K562 (cell line): ENCODE results near the gene PDZD2. TPM values are rescaled to one million over a fixed set of nuclear protein-coding genes. Genes with fewer than 3 reads are reported as not detected.
A peak's percentile ranks its signal among the peaks of the same experiment; 100 is the strongest.

Source experiments
- ATAC-seq: fragments of 200-7000 bp; cut with Tn5 transposase; 3 replicates; pipeline ENCODE4 v1.9.1; 2020; ENCODE audit warnings: moderate library complexity
- BruUV-seq: library from RNA; stranded (reverse); fragments of 400-500 nt; replicated peaks from 2 replicates; lab custom pipeline; 2021; lab: Mats Ljungman, UMichigan
- CTCF ChIA-PET: fragments of 300-600 bp; formaldehyde crosslinking; extraction: SDS; loops from one replicate; lab custom pipeline; 2021; ENCODE audit warnings: low intra/inter-chr PET ratio; lab: Yijun Ruan, JAX
- POLR2A ChIA-PET: fragments of 300-600, 350-650 bp; sonication (Branson Sonifier 250); formaldehyde crosslinking; extraction: SDS; loops from one replicate; lab custom pipeline; 2021; ENCODE audit warnings: antibody characterized with exemption, inconsistent platforms; lab: Yijun Ruan, JAX
- DNase-seq, 4 experiments: peaks; one replicate each; pipeline versions ENCODE4 v3.0.0 to v3.0.0-alpha.2; 2011 to 2018; ENCODE audit warnings: low spot score in 3 of 4, mixed read lengths in 3 of 4; ENCODE audit errors: extremely low read depth in 1 of 4
- FAIRE-seq: peaks from 2 replicates; lab custom pipeline; 2011; peaks lifted over from hg19 to GRCh38; lab: Jason Lieb, UNC
- H2AFZ ChIP-seq: 2 replicates; pipeline ENCODE4 v1.6.0; 2011; ENCODE audit warnings: low read depth, low read length, control low read depth, inconsistent platforms
- H3K27ac ChIP-seq: fragments of 200-600 bp; 3 replicates; pipeline ENCODE4 v1.8.0; 2011; ENCODE audit warnings: low read depth, mild to moderate bottlenecking, control low read depth, inconsistent platforms, low read length, moderate library complexity, mixed read lengths; ENCODE audit errors: extremely low read depth
- H3K27me3 ChIP-seq, 2 experiments: fragments of 300-600 bp in 1 of 2; 2 replicates in 1 of 2; 3 replicates in 1 of 2; pipeline versions ENCODE4 v1.6.0 to v1.8.0; 2011; ENCODE audit warnings: inconsistent platforms in 2 of 2, low read length in 2 of 2, mild to moderate bottlenecking in 1 of 2, mixed read lengths in 1 of 2, moderate library complexity in 1 of 2; ENCODE audit not compliant: control insufficient read depth in 2 of 2, insufficient read depth in 2 of 2
- H3K36me3 ChIP-seq: fragments of 300-600 bp; 3 replicates; pipeline ENCODE4 v1.8.0; 2011; ENCODE audit warnings: mild to moderate bottlenecking, low read length, inconsistent platforms; ENCODE audit not compliant: control insufficient read depth, insufficient read depth
- H3K4me1 ChIP-seq, 2 experiments: fragments of 200-600 bp in 1 of 2; replicated peaks in 1 of 2; 2 replicates in 1 of 2; 3 replicates in 1 of 2; pipeline versions ENCODE4 v1.5.1 to v1.8.0; 2011; ENCODE audit warnings: inconsistent platforms in 2 of 2, low read length in 2 of 2, mild to moderate bottlenecking in 1 of 2, mixed read lengths in 1 of 2, moderate library complexity in 1 of 2; ENCODE audit not compliant: control insufficient read depth in 2 of 2, insufficient read depth in 2 of 2
- H3K4me2 ChIP-seq: 2 replicates; pipeline ENCODE4 v1.6.1; 2011; ENCODE audit warnings: low read length, control low read depth, inconsistent platforms, mixed read lengths; ENCODE audit not compliant: insufficient read depth
- H3K4me3 ChIP-seq: fragments of 200-600 bp; sonication (generic), shearing (Covaris generic); 2 replicates; pipeline ENCODE4 v1.5.1; 2016; ENCODE audit warnings: control low read depth, inconsistent platforms
- H3K79me2 ChIP-seq: fragments of 200-600 bp; 3 replicates; pipeline ENCODE4 v1.8.0; 2011; ENCODE audit warnings: low read length, inconsistent platforms; ENCODE audit not compliant: control insufficient read depth, insufficient read depth
- H3K9ac ChIP-seq, 2 experiments: 2 replicates each; pipeline versions ENCODE4 v1.6.0 to v1.6.1; 2011; ENCODE audit warnings: low read depth in 2 of 2, low read length in 2 of 2, control low read depth in 1 of 2, inconsistent platforms in 1 of 2, mild to moderate bottlenecking in 1 of 2, mixed read lengths in 1 of 2; ENCODE audit not compliant: insufficient read depth in 1 of 2
- H3K9me1 ChIP-seq: one replicate; pipeline ENCODE4 v1.6.0; 2011; ENCODE audit warnings: inconsistent platforms, mild to moderate bottlenecking, low read length, moderate library complexity; ENCODE audit not compliant: control insufficient read depth, insufficient read depth
- H3K9me3 ChIP-seq: replicated peaks from 2 replicates; pipeline ENCODE4 v1.5.1; 2011; ENCODE audit warnings: low read depth, low read length, inconsistent platforms; ENCODE audit not compliant: control insufficient read depth, insufficient read depth
- H4K20me1 ChIP-seq: replicated peaks from 2 replicates; pipeline ENCODE4 v1.6.1; 2011; ENCODE audit warnings: low read length, inconsistent platforms, mixed read lengths; ENCODE audit not compliant: control insufficient read depth, insufficient read depth
- DACH1 ChIP-seq: fragments of 450-650 bp; IDR thresholded peaks from 2 replicates; pipeline ENCODE4 v1.6.1; 2018; ENCODE audit not compliant: partially characterized antibody
- MAFF ChIP-seq: IDR thresholded peaks from 2 replicates; pipeline ENCODE4 v1.6.1; 2012; ENCODE audit warnings: low read length, improper control_type of control experiment
- MTA1 ChIP-seq: fragments of 450-650 bp; IDR thresholded peaks from 2 replicates; pipeline ENCODE4 v1.6.1; 2017; ENCODE audit warnings: borderline replicate concordance
- POLR2A ChIP-seq: fragments of 450-650 bp; conservative IDR thresholded peaks from 2 replicates; pipeline ENCODE4 v1.6.1; 2016
- RBM15 ChIP-seq: fragments of 200-400 bp; formaldehyde crosslinking; IDR thresholded peaks from 2 replicates; pipeline ENCODE4 v1.6.1; 2018; ENCODE audit warnings: mild to moderate bottlenecking, low read length, moderate library complexity; ENCODE audit not compliant: insufficient read depth
- SP2 ChIP-seq: IDR thresholded peaks from 2 replicates; pipeline ENCODE4 v1.6.1; 2011; ENCODE audit warnings: mild to moderate bottlenecking, low read depth, low read length, moderate library complexity; ENCODE audit not compliant: poor library complexity, severe bottlenecking; ENCODE audit errors: extremely low read depth
- TCF7L2 ChIP-seq: fragments of 150-350 bp; IDR thresholded peaks from 2 replicates; pipeline ENCODE4 v1.6.1; 2016; ENCODE audit warnings: low read depth, mild to moderate bottlenecking, low read length, moderate library complexity
- UBTF ChIP-seq, 2 experiments: IDR thresholded peaks; 2 replicates each; pipeline ENCODE4 v1.6.1; 2012; ENCODE audit warnings: improper control_type of control experiment in 2 of 2, low read depth in 2 of 2, low read length in 2 of 2, borderline replicate concordance in 1 of 2
- VEZF1 ChIP-seq: fragments of 200-800 bp; sonication (Bioruptor generic); IDR thresholded peaks from 2 replicates; pipeline ENCODE4 v1.6.1; 2017; ENCODE audit warnings: missing genetic modification characterization, missing compliant biosample characterization
- ZNF324 ChIP-seq: fragments of 250-450 bp; sonication (Bioruptor Pico); IDR thresholded peaks from 2 replicates; pipeline ENCODE4 v1.4.0; 2020; ENCODE audit warnings: mild to moderate bottlenecking
- ZSCAN32 ChIP-seq: fragments of 450-650 bp; formaldehyde crosslinking; IDR thresholded peaks from 2 replicates; pipeline ENCODE4 v1.4.0; 2020; ENCODE audit warnings: mild to moderate bottlenecking, moderate library complexity
- WGBS: fragments of 100-300 bp; shearing (Covaris generic); methylation state at CpG from one replicate; pipeline ENCODE4 v1.1.6; 2016; ENCODE audit warnings: low coverage, mixed read lengths; ENCODE audit not compliant: insufficient coverage; ENCODE audit errors: missing lambda C conversion rate; 5-methylcytosine and 5-hydroxymethylcytosine counted together
- in situ Hi-C: fragments of 300-500 bp; cut with MboI; formaldehyde crosslinking; loops from 4 replicates; pipeline ENCODE4 v1.15.0; 2018; ENCODE audit warnings: inconsistent platforms, mixed read lengths
- intact Hi-C: fragments of 100-400 bp; cut with micrococcal nuclease; formaldehyde crosslinking; loops from 2 replicates; pipeline ENCODE4 v1.14.2; 2022
- polyA plus RNA-seq, 8 experiments: library from polyadenylated mRNA; depleted of rRNA in 4 of 8; stranded (reverse) in 5 of 8; unstranded in 3 of 8; fragments of >200 nt; fragmentation: Nextera tagmentation in 2 of 8; fragmentation: Illumina TruSeq in 1 of 8; extraction: Ambion mirVana in 2 of 8; extraction: Trizol in 1 of 8; gene quantifications; 2 replicates each; pipeline versions ENCODE4 v1.2.1 to v1.2.3, GENCODE V29; 2011 to 2014; ENCODE audit warnings: inconsistent platforms in 1 of 8, missing spikeins in 1 of 8
- total RNA-seq, 7 experiments: library from RNA; depleted of rRNA in 6 of 7; stranded (reverse); fragments of >200 nt in 6 of 7; fragmentation: Illumina TruSeq in 2 of 7; extraction: Trizol in 2 of 7; gene quantifications; 2 replicates each; pipeline versions ENCODE4 v1.2.1 to v1.2.3, GENCODE V29; 2011 to 2021; ENCODE audit warnings: low replicate concordance in 1 of 7

PDZD2 gene
- total and polyA plus RNA-seq, 9 of the 15 experiments (the other 6 are each of a cell fraction or from before 2014, with no cell fraction given), result 0.02 to 0.08 (median 0.04) TPM; not detected in 6

GRCh38 chr5:31770998-31771397 is 132.1 kb downstream of the PDZD2 start:
- POLR2A ChIA-PET, result no interaction called here
- Histone ChIP-seq H2AFZ (no peak overlapping the region), H3K9me1 (no peaks in the 10 kb centered on the region)

More at GRCh38 chr5:31770998-31771397, 132.1 kb downstream of the PDZD2 start:
- Histone ChIP-seq H4K20me1 (0 out of 2 replicates have a peak, but pooled peaks cover 3% of the 10 kb centered on the region), H3K79me2 (no peaks in the 10 kb centered on the region), H3K36me3 (no peaks in the 10 kb centered on the region), H3K9me3 (no peaks in the 10 kb centered on the region; the same call in 1 of the 2 replicates), H3K4me3 (no peak overlapping the region), H3K9ac (no peak overlapping the region), H3K27ac (no peak overlapping the region), H3K4me1 (no peaks in the 10 kb centered on the region), H3K4me2 (no peak overlapping the region), H3K27me3 (peaks cover 0 to 6% of the 10 kb centered on the region in 2 experiments; a peak in 1 of 5 replicates)
- FAIRE-seq, result peak; percentile 11
- CTCF ChIA-PET, result interaction anchor here (0.6 kb wide), 1 partner anchor 190 kb away, joined by 3 read pairs; no protein-coding TSS in a partner anchor
- ATAC-seq, result no peak
- 0% methylated on average over 1 of the region's 1 CpG for WGBS
- DNase-seq, result no peak
- in situ Hi-C loops (no loop called here), intact Hi-C loops (no loop called here)
- TF ChIP-seq ZSCAN32 (CRISPR knock-in tag) (no peak), RBM15 (no peak), SP2 (no peak), POLR2A (no peak), DACH1 (no peak), ZNF324 (no peak), VEZF1 (CRISPR knock-in tag) (no peak), MAFF (no peak), TCF7L2 (no peak), MTA1 (no peak), UBTF (IDR thresholded peaks at IDR 0.05; ENCODE audit: borderline replicate concordance in 1 of 2, low read depth in 2 of 2, low read length in 2 of 2) (no peak)
- no TSS peak for BruUV-seq
